Superior temporal gyrus (tissue), 1 donor: ENCODE results near the gene SYNGAP1.
"Not testable (repeated sequence)": the region's sequence is repeated elsewhere in the genome, so short reads cannot be mapped to it uniquely, and the experiment has no call there.

Experiments used
- DNase-seq: peaks from one replicate; pipeline ENCODE4 v3.0.0-alpha.2; 2016; ENCODE audit errors: extremely low spot score

The SYNGAP1 gene

GRCh38 chr6:33469661-33470060, 49.8 kb downstream of the SYNGAP1 start:
- DNase-seq = no peak

GRCh38 chr6:33477864-33478263, 58.0 kb downstream of the SYNGAP1 start:
- no peak for DNase-seq

- no peak for DNase-seq
Observed at GRCh38 chr6:33481192-33481591, 61.3 kb downstream of the SYNGAP1 start.

DNA sequence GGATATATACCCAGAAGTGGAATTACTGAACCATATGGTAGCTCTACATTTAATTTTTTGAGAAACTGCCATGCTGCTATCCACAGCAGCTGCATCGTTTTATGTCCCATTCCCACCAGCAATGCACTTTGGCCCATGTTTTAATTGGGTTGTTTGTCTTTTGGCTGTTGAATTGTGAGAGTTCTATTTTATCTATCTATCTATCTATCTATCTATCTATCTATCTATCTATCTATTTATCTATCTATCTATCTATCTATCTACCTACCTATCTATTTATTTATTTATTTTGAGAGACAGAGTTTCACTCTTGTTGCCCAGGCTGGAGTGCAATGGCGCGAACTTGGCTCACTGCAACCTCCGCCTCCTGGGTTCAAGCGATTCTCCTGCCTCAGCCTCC, 62.8 kb downstream of the SYNGAP1 start:
- DNase-seq = not testable (repeated sequence)

- DNase-seq = no peak
Observed at GRCh38 chr6:33483678-33484077, 63.8 kb downstream of the SYNGAP1 start.

DNA sequence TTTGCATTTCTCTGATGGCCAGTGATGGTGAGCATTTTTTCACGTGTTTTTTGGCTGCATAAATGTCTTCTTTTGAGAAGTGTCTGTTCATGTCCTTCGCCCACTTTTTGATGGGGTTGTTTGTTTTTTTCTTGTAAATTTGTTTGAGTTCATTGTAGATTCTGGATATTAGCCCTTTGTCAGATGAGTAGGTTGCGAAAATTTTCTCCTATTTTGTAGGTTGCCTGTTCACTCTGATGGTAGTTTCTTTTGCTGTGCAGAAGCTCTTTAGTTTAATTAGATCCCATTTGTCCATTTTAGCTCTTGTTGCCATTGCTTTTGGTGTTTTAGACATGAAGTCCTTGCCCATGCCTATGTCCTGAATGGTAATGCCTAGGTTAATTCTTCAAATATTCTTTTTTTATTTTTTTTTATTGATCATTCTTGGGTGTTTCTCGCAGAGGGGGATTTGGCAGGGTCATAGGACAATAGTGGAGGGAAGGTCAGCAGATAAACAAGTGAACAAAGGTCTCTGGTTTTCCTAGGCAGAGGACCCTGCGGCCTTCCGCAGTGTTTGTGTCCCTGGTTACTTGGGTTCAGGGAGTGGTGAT, 64.9 kb downstream of the SYNGAP1 start:
- DNase-seq = not testable (repeated sequence)

DNA sequence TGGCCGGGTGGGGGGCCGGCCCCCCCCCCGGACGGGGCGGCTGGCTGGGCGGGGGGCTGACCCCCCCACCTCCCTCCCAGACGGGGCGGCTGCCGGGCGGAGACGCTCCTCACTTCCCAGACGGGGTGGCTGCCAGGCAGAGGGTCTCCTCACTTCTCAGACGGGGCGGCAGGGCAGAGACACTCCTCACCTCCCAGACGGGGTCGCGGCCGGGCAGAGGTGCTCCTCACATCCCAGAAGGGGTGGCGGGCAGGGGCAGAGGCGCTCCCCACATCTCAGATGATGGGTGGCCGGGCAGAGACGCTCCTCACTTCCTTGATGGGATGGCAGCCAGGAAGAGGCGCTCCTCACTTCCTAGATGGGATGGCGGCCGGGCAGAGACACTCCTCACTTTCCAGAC, 65.8 kb downstream of the SYNGAP1 start:
- DNase-seq = not testable (repeated sequence)

GRCh38 chr6:33488339-33488738, 68.5 kb downstream of the SYNGAP1 start:
- DNase-seq = no peak

- DNase-seq = no peak
Observed at GRCh38 chr6:33490198-33490597, 70.3 kb downstream of the SYNGAP1 start.

DNA sequence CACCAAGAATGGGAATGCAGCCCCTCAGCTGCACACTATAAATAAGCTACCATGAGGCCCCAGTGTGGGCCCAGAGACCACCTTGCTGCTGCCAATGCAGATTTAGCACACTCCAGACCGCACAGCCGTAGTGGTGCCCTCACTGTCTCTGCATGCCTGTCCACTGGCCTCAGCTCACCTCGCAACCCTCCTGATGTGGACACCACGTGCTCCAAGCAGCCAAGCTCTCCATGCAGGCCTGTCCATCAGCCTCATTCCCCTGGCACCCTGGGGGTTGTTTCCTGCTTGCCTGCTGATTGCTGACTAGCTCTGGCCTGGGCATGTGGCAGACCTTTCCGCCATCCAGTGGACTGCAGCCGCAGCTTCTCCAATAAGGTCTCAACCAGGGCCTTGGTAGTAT, 70.8 kb downstream of the SYNGAP1 start:
- no peak for DNase-seq

DNA sequence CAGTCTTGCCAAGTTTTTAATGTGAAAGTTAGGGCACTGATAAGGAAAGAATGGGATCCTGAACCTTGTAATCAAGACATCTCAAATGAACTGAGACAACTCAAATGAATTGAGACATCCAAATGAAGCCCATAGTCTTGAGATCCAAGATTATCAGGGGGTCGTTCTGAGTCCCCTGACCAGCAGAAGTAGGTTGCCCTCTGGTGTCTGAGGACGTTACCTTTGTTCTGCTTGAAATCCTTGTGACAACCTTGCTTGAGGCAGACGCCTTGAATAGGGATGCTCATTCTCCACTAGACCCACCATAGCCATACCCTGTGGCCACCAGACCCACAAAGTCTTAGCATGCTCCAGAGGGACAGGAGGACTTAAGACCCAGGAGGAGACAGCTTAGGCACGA, 72.2 kb downstream of the SYNGAP1 start:
- DNase-seq = no peak

GRCh38 chr6:33497157-33497556, 77.3 kb downstream of the SYNGAP1 start:
- DNase-seq = no peak

DNA sequence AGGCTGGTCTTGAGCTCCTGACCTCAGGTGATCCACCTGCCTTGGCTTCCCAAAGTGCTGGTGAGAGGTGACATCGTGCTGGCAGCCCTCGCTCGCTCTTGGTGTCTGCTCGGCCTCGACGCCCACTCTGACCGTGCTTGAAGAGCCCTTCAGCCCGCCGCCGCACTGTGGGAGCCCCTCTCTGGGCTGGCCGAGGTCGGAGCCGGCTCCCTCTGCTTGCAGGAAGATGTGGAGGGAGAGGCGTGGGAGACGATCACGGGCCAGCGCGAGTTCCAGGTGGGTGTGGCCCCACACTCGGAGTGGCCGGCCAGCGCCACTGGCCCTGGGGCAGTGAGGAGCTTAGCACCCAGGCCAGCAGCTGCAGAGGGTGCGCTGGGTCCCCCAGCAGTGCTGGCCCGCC, 82.6 kb downstream of the SYNGAP1 start:
- DNase-seq = no peak

GRCh38 chr6:33504486-33504885, 84.6 kb downstream of the SYNGAP1 start:
- no peak for DNase-seq
